Cardiac fibroblast (primary cell): ENCODE results near the gene KCNQ1.

Experiments
- DNase-seq, 2 donors: peaks; one replicate each; pipeline versions ENCODE4 v3.0.0 to v3.0.0-alpha.2; 2010; ENCODE audit warnings: low read depth in 2 of 2
- H3K4me3 ChIP-seq, 2 donors: replicated peaks in 1 of 2; 1 replicate in 1 of 2; 2 replicates in 1 of 2; pipeline ENCODE4 v1.5.1; 2011; ENCODE audit warnings: low read depth in 2 of 2, low read length in 2 of 2, mild to moderate bottlenecking in 2 of 2, moderate library complexity in 1 of 2
- CTCF ChIP-seq: IDR thresholded peaks from one replicate; pipeline ENCODE4 v1.5.1; 2011; ENCODE audit warnings: low read depth, mild to moderate bottlenecking, low read length, inconsistent platforms

The KCNQ1 gene

GRCh38 chr11:2672553-2673249 lies 227.9 kb downstream of the KCNQ1 start:
- no peak overlapping the region for H3K4me3 ChIP-seq
- no peak for TF ChIP-seq CTCF
- no peak for DNase-seq

DNA sequence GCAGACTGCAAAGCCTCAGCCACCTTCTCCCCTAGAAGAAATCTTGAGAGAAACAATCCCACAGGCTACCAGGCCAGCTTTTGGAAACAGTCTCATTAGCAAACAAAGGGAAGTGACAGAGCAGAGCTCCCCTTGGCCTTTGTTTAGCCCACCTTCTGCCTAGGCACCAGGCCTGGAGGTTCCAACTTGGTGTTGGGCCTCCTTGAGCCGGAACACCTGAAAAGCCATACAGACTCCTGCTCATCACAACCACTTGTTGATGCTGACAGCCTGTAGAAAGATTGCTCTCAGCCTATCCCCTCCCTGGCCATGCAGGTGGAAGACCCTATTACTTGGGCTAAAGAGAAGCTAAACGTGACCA lies 228.4 kb downstream of the KCNQ1 start:
- no peak for TF ChIP-seq CTCF
- DNase-seq, result no peak
- no peak overlapping the region for H3K4me3 ChIP-seq

DNA sequence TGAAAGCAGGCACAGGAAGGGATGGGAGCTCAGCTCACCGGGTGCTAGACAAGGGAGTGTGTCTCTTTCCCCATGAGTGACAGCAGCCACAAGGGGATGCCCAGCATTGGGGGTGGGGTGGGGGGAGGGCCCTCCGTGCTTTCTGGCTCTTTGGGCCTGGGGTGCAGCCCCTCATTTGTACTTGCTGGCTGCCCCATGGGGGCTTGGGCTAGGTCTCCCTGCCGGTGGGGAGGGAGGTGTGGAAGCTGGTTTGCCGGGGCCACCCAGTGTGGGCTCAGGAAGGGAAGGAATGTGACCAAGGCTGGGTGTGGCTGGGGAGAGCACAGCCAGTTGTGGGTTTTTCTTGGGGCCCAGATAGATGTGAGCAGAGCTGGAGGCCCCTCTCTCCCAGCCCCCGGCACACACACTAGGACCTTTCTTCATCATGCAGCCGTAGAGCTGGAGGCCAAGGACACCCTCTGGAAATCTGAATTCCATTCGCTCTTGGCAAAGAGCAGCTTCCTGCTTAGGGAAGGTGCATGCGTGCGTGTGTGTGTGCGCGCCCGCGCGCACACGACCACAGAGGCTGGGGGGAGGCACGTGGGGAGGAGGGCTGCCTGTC lies 229.2 kb downstream of the KCNQ1 start:
- no peak for DNase-seq
- TF ChIP-seq CTCF, result no peak

GRCh38 chr11:2674658-2675131 lies 229.9 kb downstream of the KCNQ1 start:
- no peak for DNase-seq
- H3K4me3 ChIP-seq, result no peak overlapping the region
- no peak for TF ChIP-seq CTCF

More for the DNA sequence above, 229.2 kb downstream of the KCNQ1 start:
- no peak overlapping the region for H3K4me3 ChIP-seq

- H3K4me3 ChIP-seq, result no peak overlapping the region
- no peak for DNase-seq
- no peak for TF ChIP-seq CTCF
These were observed 230.7 kb downstream of the KCNQ1 start for GRCh38 chr11:2675540-2675939.

DNA sequence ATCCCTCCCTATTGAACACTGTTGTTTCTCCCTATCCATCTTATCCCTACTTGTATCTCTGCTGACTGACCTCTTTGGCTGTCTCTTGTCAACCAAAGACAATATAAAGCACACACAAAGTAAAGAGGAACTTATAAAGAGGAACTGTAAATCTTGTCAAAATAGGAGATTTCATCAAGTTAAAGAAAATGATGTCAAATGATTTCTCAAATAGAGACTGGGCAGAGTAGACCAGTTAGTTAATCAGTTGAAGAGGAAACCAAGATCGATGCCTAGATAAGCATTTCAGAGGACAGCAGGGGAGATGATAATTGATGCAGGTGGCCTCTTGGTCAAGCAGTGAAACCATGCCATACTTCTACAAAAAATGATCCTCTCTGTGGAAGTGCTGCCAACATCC lies 232.3 kb downstream of the KCNQ1 start:
- H3K4me3 ChIP-seq, result no peak overlapping the region
- no peak for TF ChIP-seq CTCF
- no peak for DNase-seq
